ENCODE results near the gene PPP4R4. TPM values are rescaled to one million over a fixed set of nuclear protein-coding genes. Genes with fewer than 3 reads are reported as not detected.

The PPP4R4 gene
- total and polyA plus RNA-seq, 2 of the 4 experiments (the other 2 are of a cell fraction) = 0.17 to 0.36 TPM

DNA sequence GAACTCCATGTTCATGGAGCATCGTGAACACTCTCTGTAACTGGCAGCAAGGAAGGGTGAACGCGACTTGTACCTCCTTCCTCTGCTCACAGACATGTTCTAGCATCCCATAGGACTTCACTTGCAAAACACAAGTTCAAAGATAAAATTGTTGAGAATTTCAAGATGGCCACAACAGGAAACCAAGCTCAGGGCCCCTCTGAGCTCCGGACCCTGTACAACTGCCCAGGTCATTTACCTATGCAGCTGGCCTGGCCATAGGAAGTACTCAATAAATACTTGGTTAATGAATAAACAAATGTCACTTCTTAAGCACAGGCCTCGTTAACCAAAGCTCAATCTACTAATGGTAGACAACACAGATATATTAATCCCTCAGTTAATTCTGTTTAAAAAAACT, 11.7 kb upstream of the PPP4R4 start:
- no peak for ATAC-seq (ENCODE audit: low read depth)
- in situ Hi-C loops (cut with MboI; ENCODE audit: low sequenced_read_pairs) = no loop called here
- no peak overlapping the region for H2BK120ac ChIP-seq (ENCODE audit: low read depth, low read length)
- no peak overlapping the region for H2BK5ac ChIP-seq (ENCODE audit: low read depth, low read length, poor library complexity, severe bottlenecking)
- no peak overlapping the region for H3K56ac ChIP-seq (ENCODE audit: extremely low read depth, insufficient read depth, low read length)
- no peak for TF ChIP-seq RAD21 (IDR thresholded peaks at IDR 0.05; ENCODE audit: low read length)
- no peak for TF ChIP-seq BHLHE40 (IDR thresholded peaks at IDR 0.05; ENCODE audit: low read depth, low read length)
- no peak for TF ChIP-seq CTCF (conservative IDR thresholded peaks at IDR 0.05; ENCODE audit: low read depth, low read length)
- TF ChIP-seq SMC3 (IDR thresholded peaks at IDR 0.05; ENCODE audit: low read depth, low read length) = no peak
- TF ChIP-seq RFX5 (IDR thresholded peaks at IDR 0.05; ENCODE audit: low read depth, low read length) = no peak
- TF ChIP-seq FOS (IDR thresholded peaks at IDR 0.05; ENCODE audit: low read depth, low read length) = no peak
- no peak for TF ChIP-seq CEBPB (IDR thresholded peaks at IDR 0.05; ENCODE audit: low read depth, low read length)
- TF ChIP-seq, protein P1, sequence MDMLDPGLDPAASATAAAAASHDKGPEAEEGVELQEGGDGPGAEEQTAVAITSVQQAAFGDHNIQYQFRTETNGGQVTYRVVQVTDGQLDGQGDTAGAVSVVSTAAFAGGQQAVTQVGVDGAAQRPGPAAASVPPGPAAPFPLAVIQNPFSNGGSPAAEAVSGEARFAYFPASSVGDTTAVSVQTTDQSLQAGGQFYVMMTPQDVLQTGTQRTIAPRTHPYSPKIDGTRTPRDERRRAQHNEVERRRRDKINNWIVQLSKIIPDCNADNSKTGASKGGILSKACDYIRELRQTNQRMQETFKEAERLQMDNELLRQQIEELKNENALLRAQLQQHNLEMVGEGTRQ (IDR thresholded peaks at IDR 0.05; ENCODE audit: low read depth, low read length) = no peak
- no peak for TF ChIP-seq RCOR1 (IDR thresholded peaks at IDR 0.05; ENCODE audit: insufficient replicate concordance, low read length)
- no peak for TF ChIP-seq MAFK (IDR thresholded peaks at IDR 0.05; ENCODE audit: low read depth, low read length)
- TF ChIP-seq MXI1 (IDR thresholded peaks at IDR 0.05; ENCODE audit: borderline replicate concordance, low read depth, low read length) = no peak
- TF ChIP-seq NFE2L2 (IDR thresholded peaks at IDR 0.05; ENCODE audit: low read depth, low read length) = no peak
- TF ChIP-seq CHD1 (IDR thresholded peaks at IDR 0.05; ENCODE audit: low read depth, low read length) = no peak
- TF ChIP-seq, protein P2, sequence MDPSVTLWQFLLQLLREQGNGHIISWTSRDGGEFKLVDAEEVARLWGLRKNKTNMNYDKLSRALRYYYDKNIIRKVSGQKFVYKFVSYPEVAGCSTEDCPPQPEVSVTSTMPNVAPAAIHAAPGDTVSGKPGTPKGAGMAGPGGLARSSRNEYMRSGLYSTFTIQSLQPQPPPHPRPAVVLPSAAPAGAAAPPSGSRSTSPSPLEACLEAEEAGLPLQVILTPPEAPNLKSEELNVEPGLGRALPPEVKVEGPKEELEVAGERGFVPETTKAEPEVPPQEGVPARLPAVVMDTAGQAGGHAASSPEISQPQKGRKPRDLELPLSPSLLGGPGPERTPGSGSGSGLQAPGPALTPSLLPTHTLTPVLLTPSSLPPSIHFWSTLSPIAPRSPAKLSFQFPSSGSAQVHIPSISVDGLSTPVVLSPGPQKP (IDR thresholded peaks at IDR 0.05; ENCODE audit: borderline replicate concordance, low read depth, low read length) = no peak
- TF ChIP-seq MAZ (IDR thresholded peaks at IDR 0.05; ENCODE audit: borderline replicate concordance, low read depth, low read length) = no peak
- no peak for TF ChIP-seq POLR2A (IDR thresholded peaks at IDR 0.05; ENCODE audit: low read depth, low read length)
- no peak overlapping the region for H3K4ac ChIP-seq (ENCODE audit: low read depth, low read length)
- H2AFZ ChIP-seq (replicated peaks; ENCODE audit: low read length, poor library complexity) = no peak overlapping the region
- no peaks in the 10 kb centered on the region for H3K9me3 ChIP-seq (ENCODE audit: control insufficient read depth, insufficient read depth, low read length)
- H3K9ac ChIP-seq (ENCODE audit: low read depth, low read length) = no peak overlapping the region
- no peak overlapping the region for H3K18ac ChIP-seq (ENCODE audit: low read depth, low read length)
- no peaks in the 10 kb centered on the region for H4K20me1 ChIP-seq (ENCODE audit: insufficient read depth, low read length)
- no peak overlapping the region for H3K14ac ChIP-seq (replicated peaks; ENCODE audit: low read depth, low read length)
- peaks cover 39% of the 10 kb centered on the region for H3K27me3 ChIP-seq (ENCODE audit: control insufficient read depth, insufficient read depth, low read length)
- no peak overlapping the region for H3K4me2 ChIP-seq (ENCODE audit: low read depth, low read length)
- H2BK20ac ChIP-seq (ENCODE audit: low read depth, low read length) = no peak overlapping the region
- H3K4me3 ChIP-seq (ENCODE audit: insufficient read depth, low read depth, low read length) = no peak overlapping the region
- H3K4me1 ChIP-seq (ENCODE audit: control insufficient read depth, insufficient read depth, low read length) = peaks cover 3% of the 10 kb centered on the region; the same call in 1 of the 2 replicates
- H2AK9ac ChIP-seq (replicated peaks; ENCODE audit: low read depth, low read length, poor library complexity) = no peak overlapping the region
- H2AK5ac ChIP-seq (ENCODE audit: low read depth, low read length) = no peak overlapping the region
- H4K91ac ChIP-seq (ENCODE audit: insufficient read depth, low read depth, low read length) = no peak overlapping the region
- ChIA-PET POLR2A (ENCODE audit: unreplicated experiment) (no interaction called here), CTCF (interaction anchor here (1.0 to 1.9 kb wide), 2 partner anchors 21 to 26 kb away, joined by 3 to 6 read pairs; no protein-coding TSS in a partner anchor)
- no peaks in the 10 kb centered on the region for H3K79me1 ChIP-seq (ENCODE audit: low read depth in 1 of 2, low read length in 2 of 2)
- no peak for DNase-seq
- no peak overlapping the region for H4K8ac ChIP-seq (ENCODE audit: low read depth in 2 of 2, low read length in 2 of 2)
- no CpG with 5 or more reads among the region's 5 CpGs for WGBS, 2 experiments (ENCODE audit: extremely low coverage in 2 of 2, insufficient read length in 1 of 2)
- no peak overlapping the region for H3K27ac ChIP-seq (ENCODE audit: insufficient read depth, low read length)
- H4K5ac ChIP-seq (ENCODE audit: low read depth, low read length) = no peak overlapping the region
- no peak overlapping the region for H3K23ac ChIP-seq (ENCODE audit: low read depth, low read length)
- H3K36me3 ChIP-seq (ENCODE audit: control insufficient read depth, insufficient read depth, low read length) = no peaks in the 10 kb centered on the region
- BruUV-seq (replicated peaks) = no TSS peak
- dilution Hi-C loops (cut with HindIII; ENCODE audit: low sequenced_read_pairs, unreplicated experiment) = no loop called here
- no peak overlapping the region for H2BK15ac ChIP-seq (ENCODE audit: low read depth, low read length)
- no peaks in the 10 kb centered on the region; the same call in 1 of the 2 replicates for H3K9me1 ChIP-seq (ENCODE audit: insufficient read depth, low read length)
- intact Hi-C loops (cut with micrococcal nuclease) = no loop called here

Data from IMR-90 (cell line).